NCI-H1930 (cell line): ENCODE data around the gene AFF3.
A peak's percentile ranks its signal among the peaks of the same experiment; 100 is the strongest.

Source experiments
- DNase-seq, 2 experiments: peaks; one replicate each; lab custom pipeline; 2025; lab: John Stamatoyannopoulos, UW

Gene AFF3

GRCh38 chr2:99605036-99605435 lies 537.4 kb downstream of the AFF3 start:
- DNase-seq: no peak

GRCh38 chr2:99602476-99602875 lies 539.9 kb downstream of the AFF3 start:
- DNase-seq: no peak

DNA sequence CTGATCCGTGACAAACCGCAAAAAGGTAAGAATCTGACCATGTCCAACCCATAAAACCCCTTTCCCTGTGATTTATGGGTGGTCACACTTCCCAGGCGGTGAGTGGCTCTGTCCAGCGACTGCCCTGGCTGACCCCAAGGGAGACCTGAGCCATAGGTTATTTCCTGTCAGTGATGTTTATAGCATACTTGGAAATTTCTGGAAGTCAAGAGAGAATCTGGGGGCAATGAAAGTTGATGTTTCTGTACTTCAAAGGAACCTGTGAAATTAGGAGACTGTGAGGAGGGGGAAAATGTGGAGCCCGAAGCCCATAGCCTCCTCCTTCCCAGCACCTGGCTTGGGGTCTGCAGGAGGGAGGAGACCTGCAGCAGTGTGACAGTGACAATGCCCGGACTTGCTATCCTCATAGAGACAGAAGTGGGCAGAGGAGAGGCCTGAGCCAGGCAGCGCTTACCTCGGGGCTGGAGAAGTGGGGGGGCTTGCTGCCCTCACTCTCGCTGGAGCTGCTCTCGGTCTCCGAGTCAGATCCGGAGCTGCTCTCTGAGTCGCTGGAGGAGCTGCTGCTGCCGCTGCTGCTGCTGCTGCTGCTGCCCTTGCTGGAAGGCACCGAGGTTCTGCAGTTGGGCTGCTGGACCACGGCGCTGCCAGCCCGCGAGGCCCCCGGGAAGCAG lies 541.3 kb downstream of the AFF3 start:
- DNase-seq: no peak

DNA sequence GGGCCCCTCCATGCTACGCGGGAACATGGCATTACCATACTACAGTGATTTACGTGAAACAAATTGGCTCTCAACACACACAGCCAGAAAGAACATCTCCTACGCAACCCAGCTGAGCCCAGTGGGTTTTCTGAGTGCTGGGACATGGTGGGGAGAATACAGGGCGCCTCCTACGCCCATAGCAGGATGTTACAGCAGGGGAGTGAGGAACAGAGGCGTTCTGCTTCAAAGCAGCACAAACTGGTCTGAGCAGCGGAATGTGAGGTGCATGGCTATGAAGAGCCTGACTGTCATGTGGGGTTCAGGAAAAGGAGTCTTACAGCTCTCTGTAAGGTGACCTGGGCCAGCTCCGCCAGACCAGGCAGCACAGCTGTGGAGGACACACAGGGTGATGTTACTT lies 543.9 kb downstream of the AFF3 start:
- DNase-seq: no peak

GRCh38 chr2:99597616-99598015 lies 544.8 kb downstream of the AFF3 start:
- DNase-seq: no peak

DNA sequence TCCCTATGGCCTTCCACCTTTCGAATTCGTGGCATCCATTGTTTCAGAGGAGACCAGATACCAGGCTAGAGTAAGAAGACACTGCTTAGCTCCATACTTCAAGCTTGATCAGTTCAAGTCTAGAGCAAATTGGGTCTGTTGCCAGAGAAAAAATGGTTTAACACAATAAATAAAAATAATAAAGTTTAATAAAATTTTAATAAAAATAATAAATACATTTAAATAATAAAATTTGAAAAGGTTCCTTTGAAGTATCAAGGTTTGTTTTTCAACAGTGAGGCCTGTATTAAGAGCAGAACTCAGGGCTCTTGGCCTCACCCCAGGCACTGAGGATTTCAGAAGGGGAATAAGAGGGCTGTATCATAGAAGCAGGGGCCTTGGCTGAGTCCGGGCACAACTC lies 547.0 kb downstream of the AFF3 start:
- DNase-seq: no peak

GRCh38 chr2:99593692-99594427 lies 548.5 kb downstream of the AFF3 start:
- no peak for DNase-seq

GRCh38 chr2:99576775-99577174 lies 565.6 kb downstream of the AFF3 start:
- no peak for DNase-seq

DNA sequence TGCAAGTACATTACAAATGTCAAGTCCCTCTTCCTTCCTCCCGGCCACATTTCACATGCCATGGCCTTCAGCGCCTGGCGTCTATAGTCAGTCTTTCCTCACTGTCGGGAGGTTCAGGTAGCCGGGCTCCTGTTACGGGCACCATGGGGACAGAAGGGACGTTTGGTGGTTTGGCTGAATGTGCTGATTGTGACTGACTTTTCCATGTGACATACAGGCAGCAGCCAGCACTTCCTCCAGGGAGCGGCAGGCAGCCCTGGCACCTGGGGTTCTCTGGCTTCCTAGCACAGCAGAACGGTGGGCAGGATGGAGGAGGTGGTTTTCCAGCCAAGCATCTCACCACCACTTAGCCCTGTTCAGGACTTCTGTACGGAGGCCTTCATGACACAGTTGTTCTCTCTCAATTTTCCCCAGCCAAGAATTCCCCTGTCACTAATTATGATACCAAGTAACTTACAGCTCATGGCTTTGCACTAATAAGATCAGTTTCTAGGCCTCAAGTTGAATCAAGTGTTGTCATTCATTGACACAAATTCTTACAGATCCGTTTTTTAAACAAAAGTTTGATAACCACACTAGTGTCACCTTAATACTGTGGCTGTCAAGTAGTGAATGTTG lies 568.6 kb downstream of the AFF3 start:
- DNase-seq: no peak

DNA sequence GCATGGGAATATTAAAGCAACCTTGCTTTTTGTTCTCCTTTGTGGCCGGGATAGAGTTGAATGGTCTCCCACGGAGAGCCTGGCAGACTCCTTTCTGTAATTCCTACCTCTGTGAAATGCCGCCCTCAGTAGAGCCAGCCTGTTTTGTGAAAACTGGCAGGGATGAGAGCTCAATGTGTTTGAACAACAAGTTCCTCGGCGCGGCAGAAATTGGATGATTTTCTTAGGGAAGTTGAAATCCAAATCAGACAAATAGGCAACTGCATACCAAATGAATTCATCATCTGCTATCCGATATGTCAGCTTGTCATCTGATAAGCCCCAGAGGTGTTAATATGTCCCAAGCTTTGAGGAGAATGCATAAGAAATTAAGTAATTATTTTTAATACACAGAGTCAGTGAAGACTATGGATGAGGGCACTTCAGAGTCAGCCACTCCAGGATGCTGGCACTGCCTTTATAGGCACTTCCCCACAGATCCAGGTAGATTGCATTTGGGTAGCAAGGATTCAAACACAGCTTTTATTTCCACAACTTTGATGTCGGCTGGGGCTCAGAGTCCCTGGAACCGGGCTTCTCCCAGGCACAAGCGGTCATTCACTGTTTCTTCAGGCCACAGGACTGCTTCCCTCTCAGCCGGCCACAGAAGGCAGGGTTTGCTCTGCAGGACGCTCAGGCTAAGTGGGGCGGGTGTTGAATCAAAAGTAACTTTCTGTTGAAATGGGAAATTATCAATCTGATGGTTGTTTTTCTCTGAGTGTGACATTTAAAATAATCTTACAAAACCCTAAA lies 569.8 kb downstream of the AFF3 start:
- DNase-seq: no peak

- no peak for DNase-seq
These were observed 570.4 kb downstream of the AFF3 start for GRCh38 chr2:99571954-99572353.

GRCh38 chr2:99571533-99571932 lies 570.9 kb downstream of the AFF3 start:
- peak; percentile 80 to 81 for DNase-seq

GRCh38 chr2:99571021-99571420 lies 571.4 kb downstream of the AFF3 start:
- no peak for DNase-seq

DNA sequence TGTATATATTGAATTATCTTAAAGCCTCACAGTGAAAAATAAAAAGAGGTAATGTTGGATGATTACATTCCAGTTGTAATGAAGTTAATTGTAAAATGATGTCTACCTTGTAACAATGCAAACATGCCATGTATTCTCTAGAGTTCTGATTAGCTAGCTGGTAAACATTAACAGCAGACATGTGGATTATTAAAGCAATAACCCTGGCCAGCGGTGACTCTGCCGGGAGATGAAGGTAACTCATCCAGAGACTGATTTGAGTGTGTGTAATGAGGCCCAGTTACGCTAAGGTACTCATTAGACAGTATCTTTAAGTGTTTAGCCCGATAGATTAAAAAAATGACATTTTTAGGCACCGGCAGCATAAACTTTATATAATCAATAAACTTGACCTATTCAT lies 573.0 kb downstream of the AFF3 start:
- DNase-seq: peak; percentile 79 to 87

- DNase-seq: no peak
These were observed 577.2 kb downstream of the AFF3 start for GRCh38 chr2:99565227-99565626.

DNA sequence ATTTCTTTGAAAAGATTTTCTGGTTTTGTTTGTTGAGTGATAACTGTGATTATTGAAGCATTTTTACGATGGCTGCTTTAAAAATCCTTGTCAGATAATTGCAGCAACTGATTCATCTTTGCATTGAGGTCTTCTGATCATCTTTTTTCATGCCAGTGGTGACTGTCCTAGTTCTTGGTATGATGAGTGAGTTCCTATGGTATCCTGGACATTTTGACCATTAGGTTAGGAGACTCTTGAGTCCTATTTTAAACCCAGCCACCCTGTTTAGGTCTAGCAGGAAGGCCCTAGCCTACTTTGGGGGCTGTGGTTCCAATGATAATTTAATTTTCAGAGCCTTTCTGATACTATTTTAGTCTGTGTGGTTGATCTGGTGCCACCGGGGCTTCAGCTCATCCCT lies 579.9 kb downstream of the AFF3 start:
- no peak for DNase-seq

DNA sequence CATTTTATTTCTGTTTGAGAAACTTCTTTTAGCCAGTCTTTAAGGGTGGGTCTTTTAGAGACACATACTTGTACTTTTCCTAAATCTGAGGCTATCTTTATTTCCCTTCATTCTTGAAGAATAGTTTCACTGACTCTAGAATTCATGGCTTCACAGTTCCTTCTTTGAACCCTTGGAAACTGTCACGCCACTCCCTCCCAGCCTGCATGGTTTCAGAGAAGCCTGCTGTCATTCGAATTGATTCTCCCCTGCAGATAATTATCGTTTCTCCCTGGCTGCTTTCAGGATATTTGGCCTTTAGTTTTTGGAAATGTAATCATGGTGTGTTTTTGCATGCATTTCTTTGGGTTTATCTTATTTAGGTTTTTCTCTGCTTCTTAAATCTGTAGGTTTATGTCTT lies 580.6 kb downstream of the AFF3 start:
- DNase-seq: no peak

DNA sequence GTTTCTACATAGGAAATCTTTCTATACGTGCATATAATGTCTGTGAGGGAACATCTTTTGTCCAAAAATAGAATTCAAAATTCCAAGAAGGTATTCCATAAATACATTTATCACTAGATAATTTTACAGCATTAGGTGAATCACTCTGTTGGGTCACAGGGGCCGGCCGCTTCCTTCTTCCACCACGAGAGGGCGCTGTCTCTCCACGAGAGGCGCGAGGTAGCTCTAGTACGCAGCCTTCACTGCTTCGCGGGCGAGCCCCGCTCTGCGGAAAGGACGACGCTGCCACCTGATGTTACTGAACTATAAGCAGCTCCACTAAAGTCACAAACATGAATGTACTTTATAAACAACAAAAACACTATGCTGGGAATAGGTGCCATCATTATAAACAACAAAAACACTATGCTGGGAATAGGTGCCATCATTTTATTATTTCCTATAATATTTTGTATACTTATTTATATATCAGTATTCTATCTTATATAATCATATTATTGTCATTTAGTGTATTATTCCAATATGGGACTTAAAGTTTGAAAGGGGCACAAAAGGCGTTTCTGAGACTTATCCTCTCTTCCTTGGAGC lies 583.2 kb downstream of the AFF3 start:
- DNase-seq: peak; percentile 66 to 81

DNA sequence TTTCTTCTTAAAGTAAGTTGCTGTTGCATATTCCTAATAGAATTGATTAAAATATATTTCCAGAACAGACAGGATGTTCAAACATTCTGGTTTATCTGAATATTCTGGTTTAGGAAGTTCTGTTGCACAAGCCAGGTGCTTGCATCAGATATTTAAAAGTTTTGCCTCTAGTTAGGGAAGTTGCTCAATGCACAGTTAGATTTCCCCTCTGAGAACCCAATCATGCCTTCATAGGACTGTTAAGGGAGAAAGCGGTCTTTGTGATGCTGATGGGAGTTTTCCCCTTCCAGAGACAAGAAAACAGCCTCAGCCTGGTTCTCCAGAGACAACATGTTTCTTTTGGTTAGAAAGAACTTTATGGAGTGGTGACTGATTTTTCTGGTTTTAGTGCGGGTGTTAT lies 587.0 kb downstream of the AFF3 start:
- DNase-seq: no peak

- DNase-seq: no peak
These were observed 587.5 kb downstream of the AFF3 start for GRCh38 chr2:99554871-99555270.

DNA sequence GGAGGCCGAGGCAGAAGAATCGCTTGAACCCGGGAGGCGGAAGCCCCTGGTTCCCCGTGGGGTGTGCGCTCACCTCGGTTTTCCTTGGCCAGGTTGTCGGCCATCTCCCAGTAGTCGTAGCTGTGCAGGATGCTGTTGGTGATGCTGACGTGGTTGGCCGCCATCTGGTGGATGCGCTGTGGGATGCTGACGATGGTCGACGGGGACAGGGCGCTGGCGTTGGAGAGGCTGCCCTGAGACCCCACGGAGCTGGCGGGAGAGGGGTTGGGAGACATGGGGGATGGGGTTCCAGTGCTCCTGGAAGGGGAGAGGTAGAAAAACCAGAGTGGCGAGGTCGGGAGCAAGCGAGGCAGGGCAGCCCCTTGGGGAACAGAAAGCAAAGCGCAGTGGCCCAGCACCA lies 588.2 kb downstream of the AFF3 start:
- no peak for DNase-seq

GRCh38 chr2:99552529-99552928 lies 589.9 kb downstream of the AFF3 start:
- no peak for DNase-seq
